Stimulated activated CD4-positive, alpha-beta T cell treated with anti-CD3 and anti-CD28 coated beads, Interleukin-4, amount 100 ng/mL, for 24 hours (primary cell): ENCODE data around the gene ADCY1.
"Not testable (repeated sequence)": the region's sequence is repeated elsewhere in the genome, so short reads cannot be mapped to it uniquely, and the experiment has no call there.

ENCODE experiments used
- DNase-seq: peaks from one replicate; pipeline ENCODE4 v3.0.0-alpha.2; 2020

Gene ADCY1

DNA sequence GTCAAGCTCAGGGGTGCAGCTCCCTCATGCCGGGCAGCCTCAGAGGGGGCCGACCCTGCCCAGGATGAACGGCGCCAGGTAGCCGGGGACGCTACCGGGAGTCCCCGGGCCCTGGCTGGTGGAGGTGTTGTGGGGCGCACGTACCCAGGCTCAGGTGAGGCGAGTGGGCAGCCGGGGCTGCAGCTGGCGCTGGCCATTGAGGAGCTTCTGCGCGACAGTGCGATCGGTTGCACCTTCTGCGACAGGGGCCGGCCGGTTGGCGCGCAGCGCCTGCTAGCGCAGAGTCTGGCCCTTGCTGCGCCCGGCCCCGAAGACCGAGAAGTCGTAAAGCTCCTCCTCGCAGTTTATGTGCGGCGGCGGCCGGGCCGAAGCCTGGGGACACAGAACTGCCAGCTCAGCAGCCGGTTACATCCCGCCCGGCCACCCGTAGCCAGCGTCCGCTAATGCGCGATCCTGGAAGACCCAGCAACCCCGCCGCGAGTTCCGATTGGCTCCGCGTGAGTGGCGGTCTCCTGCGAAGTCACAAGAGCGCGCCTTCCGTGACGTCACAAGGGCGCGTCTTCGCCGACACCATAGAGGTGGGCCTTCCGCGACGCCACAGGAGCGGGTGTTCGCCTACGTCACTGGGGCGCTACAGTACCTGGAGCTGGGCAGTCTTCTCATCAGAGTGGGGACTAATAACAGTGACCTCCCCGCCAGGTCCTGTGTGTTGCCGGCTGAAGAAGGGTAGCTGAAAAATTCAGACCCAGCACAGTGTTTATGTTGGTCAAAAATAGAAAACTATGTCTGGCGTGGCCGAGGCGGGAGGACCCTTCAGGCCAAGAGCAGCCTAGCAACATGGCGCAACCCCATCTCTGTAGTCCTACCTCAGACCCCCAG, 194.6 kb downstream of the ADCY1 start:
- DNase-seq = peak; percentile 97

DNA sequence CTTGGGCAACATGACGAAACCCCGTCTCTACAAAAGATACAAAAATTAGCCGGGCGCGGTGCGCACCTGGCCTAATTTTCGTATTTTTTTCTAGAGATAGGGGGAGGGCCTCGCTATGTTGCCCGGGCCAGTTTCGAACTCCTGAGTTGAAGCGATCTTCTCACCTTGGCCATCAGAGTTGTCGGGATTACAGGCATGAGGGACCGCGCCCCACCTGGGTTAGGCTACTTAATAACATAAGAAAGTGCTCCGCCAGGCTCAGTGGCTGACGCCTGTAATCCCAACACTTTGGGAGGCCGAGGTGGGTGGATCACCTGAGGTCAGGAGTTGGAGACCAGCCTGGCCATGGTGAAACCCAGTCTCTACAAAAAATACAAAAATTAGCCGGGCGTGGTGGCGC, 195.5 kb downstream of the ADCY1 start:
- DNase-seq = not testable (repeated sequence)
